AG04450 (cell line): ENCODE results near the gene OR52E4. TPM values are rescaled to one million over a fixed set of nuclear protein-coding genes. Genes with fewer than 3 reads are reported as not detected.

Experiments used
- CTCF ChIA-PET: fragments of 300-600, 350-600 bp; formaldehyde crosslinking; extraction: SDS; loops from one replicate; lab custom pipeline; 2022; ENCODE audit warnings: antibody characterized with exemption, inconsistent platforms; lab: Charles Lee
- POLR2A ChIA-PET: fragments of 350-600 bp; formaldehyde crosslinking; extraction: SDS; loops from one replicate; lab custom pipeline; 2021; ENCODE audit warnings: antibody characterized with exemption, inconsistent platforms; lab: Yijun Ruan, JAX
- DNase-seq: peaks from one replicate; pipeline ENCODE4 v3.0.0-alpha.2; 2011; ENCODE audit warnings: low read depth, low spot score
- H3K27ac ChIP-seq: one replicate; pipeline ENCODE4 v1.5.1; 2012; ENCODE audit warnings: low read depth, low read length, control low read depth
- H3K27me3 ChIP-seq: one replicate; pipeline ENCODE4 v1.6.0; 2012; ENCODE audit warnings: low read length; ENCODE audit not compliant: control insufficient read depth, insufficient read depth
- H3K4me3 ChIP-seq: 2 replicates; pipeline ENCODE4 v1.5.1; 2011; ENCODE audit warnings: mild to moderate bottlenecking, low read depth, low read length, control low read depth
- H3K9me3 ChIP-seq: 2 replicates; pipeline ENCODE4 v1.5.1; 2012; ENCODE audit warnings: low read length; ENCODE audit not compliant: control insufficient read depth, insufficient read depth
- polyA plus RNA-seq: library from polyadenylated mRNA; depleted of rRNA; stranded (reverse); fragments of >200 nt; gene quantifications from 2 replicates; pipeline ENCODE4 v1.2.3, GENCODE V29; 2011
- TF ChIP-seq, protein P1 (sequence below): IDR thresholded peaks from 2 replicates; pipeline ENCODE4 v1.5.1; 2011; ENCODE audit warnings: low read depth, low read length, control low read depth, inconsistent platforms

OR52E4 gene
- polyA plus RNA-seq, 1 experiment, result not detected

DNA sequence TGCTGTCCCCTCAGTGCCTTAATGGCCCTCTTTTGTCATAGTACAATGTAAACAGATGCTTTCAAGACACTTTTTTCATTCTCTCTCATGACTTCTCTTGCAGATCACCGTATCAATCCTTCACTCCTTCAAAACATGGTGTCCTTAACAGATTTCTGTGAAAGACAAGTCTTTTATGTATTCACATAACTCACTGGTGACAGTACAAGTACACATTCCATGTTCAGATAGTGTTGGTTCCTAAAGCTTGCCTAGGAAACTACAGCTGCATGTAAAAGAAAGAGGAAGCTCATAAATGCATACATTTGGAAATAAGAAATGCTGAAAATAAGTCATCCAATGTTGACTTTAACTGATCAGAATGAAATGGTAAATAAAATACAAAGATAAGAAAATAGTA lies 33.7 kb upstream of the OR52E4 start:
- no peaks in the 10 kb centered on the region for H3K9me3 ChIP-seq
- ChIA-PET CTCF (no interaction called here), POLR2A (no interaction called here)
- no peaks in the 10 kb centered on the region for H3K27me3 ChIP-seq
- no peak for DNase-seq
- H3K27ac ChIP-seq, result no peak overlapping the region
- TF ChIP-seq, protein P1, sequence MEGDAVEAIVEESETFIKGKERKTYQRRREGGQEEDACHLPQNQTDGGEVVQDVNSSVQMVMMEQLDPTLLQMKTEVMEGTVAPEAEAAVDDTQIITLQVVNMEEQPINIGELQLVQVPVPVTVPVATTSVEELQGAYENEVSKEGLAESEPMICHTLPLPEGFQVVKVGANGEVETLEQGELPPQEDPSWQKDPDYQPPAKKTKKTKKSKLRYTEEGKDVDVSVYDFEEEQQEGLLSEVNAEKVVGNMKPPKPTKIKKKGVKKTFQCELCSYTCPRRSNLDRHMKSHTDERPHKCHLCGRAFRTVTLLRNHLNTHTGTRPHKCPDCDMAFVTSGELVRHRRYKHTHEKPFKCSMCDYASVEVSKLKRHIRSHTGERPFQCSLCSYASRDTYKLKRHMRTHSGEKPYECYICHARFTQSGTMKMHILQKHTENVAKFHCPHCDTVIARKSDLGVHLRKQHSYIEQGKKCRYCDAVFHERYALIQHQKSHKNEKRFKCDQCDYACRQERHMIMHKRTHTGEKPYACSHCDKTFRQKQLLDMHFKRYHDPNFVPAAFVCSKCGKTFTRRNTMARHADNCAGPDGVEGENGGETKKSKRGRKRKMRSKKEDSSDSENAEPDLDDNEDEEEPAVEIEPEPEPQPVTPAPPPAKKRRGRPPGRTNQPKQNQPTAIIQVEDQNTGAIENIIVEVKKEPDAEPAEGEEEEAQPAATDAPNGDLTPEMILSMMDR, result no peak
- no peak overlapping the region for H3K4me3 ChIP-seq

DNA sequence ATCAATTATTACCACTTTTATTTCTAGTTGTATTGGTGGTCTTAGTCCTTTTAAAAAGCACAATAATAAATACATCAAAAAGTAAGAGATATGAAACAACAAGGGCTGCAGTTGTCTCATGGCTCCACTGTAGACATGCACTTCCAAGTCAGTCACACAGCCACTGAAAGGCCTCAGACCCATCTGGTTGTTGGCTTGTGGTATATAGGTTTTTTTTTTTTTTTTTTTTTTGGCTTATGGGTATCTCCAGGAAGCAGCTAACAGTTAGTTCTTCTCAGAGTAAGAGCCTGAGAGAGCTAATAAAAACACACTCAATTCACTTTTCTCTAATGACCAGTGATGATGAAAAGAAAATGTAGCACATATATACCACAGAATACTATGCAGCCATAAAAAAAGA lies 32.7 kb upstream of the OR52E4 start:
- TF ChIP-seq, protein P1, result no peak
- H3K27ac ChIP-seq, result no peak overlapping the region
- H3K27me3 ChIP-seq, result no peaks in the 10 kb centered on the region
- H3K4me3 ChIP-seq, result no peak overlapping the region
- no peaks in the 10 kb centered on the region for H3K9me3 ChIP-seq
- POLR2A ChIA-PET, result no interaction called here
- CTCF ChIA-PET, result no interaction called here
- no peak for DNase-seq

DNA sequence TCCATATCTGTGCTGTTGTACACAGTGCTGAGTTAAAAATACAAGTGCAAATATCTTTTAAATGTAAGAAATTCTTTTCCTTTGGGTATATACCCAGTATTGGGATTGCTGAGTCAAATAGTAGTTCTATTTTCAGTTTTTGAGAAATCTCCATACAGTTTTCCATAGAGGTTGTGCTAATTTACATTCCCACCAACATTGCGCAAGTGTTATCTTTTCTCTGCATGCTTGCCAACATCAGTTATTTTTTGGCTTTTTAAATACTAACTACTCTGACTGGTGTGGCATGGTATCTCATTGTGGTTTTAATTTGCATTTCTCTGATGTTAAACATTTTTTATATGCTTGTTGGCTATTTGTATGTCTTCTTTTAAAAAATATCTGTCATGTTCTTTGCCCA lies 29.4 kb upstream of the OR52E4 start:
- TF ChIP-seq, protein P1, result no peak
- POLR2A ChIA-PET, result no interaction called here
- no peaks in the 10 kb centered on the region for H3K27me3 ChIP-seq

DNA sequence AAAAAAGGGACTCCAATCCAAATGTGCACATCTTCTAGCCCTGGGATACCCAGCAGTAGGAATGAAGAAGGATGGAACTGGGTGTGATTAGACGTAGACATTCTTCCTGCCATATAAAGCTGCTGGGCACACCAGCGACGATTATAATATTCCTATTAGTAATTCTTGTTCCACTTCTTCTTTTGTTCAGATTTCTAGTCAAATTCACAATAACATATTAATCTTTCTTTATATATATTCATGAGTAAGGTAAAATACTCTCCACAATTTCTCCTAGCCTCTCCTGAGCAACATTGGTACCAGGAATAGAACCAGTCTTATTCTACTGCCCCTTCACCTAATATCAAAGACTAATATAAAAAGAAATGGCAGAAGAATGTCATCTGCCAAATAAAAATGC lies 22.8 kb upstream of the OR52E4 start, which contains the start of gene OR52E8:
TSS of gene OR52E8 (minus strand) at position 101 of the 400 bp plus-strand sequence. CDS start at position 101, 0 bp downstream.
- Histone ChIP-seq H3K27me3 (no peaks in the 10 kb centered on the region), H3K9me3 (no peaks in the 10 kb centered on the region), H3K27ac (no peak within 1 kb of the TSS), H3K4me3 (no peak within 1 kb of the TSS)
- no peak for DNase-seq
- POLR2A ChIA-PET, result no interaction called here
- TF ChIP-seq, protein P1, result no peak
- CTCF ChIA-PET, result no interaction called here

More for the DNA sequence above, 29.4 kb upstream of the OR52E4 start:
- no peak overlapping the region for H3K4me3 ChIP-seq
- no peak for DNase-seq
- no peaks in the 10 kb centered on the region for H3K9me3 ChIP-seq
- CTCF ChIA-PET, result no interaction called here
- H3K27ac ChIP-seq, result no peak overlapping the region

DNA sequence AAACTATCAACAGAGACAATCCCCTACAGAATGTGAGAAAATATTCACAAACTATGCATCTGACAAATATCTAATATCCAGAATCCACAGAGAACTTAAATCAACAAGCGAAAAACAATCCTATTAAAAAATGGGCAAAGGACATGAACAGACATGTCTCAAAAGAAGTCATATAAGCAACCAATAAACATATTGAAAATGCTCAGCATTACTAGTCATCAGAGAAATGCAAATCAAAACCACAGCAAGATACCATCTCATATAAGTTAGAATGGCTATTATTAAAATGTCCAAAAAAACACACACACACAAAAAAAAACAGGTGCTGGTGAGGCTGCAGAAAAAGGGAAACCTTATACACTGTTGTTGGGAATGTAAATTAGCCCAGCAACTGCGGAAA lies 14.6 kb upstream of the OR52E4 start:
- ChIA-PET CTCF (no interaction called here), POLR2A (no interaction called here)
- no peak overlapping the region for H3K4me3 ChIP-seq
- H3K27ac ChIP-seq, result no peak overlapping the region
- TF ChIP-seq, protein P1, result no peak
- H3K27me3 ChIP-seq, result no peaks in the 10 kb centered on the region
- peaks cover 3% of the 10 kb centered on the region; the same call in 1 of the 2 replicates for H3K9me3 ChIP-seq
- DNase-seq, result no peak
